Measurements from ENCODE around the gene CDH1.

CDH1 gene

GRCh38 chr16:68883685-68884084 lies 146.6 kb downstream of the CDH1 start:
- TF ChIP-seq ZFX (IDR thresholded peaks at IDR 0.05; ENCODE audit: borderline replicate concordance) = no peak
- TF ChIP-seq, protein P1, sequence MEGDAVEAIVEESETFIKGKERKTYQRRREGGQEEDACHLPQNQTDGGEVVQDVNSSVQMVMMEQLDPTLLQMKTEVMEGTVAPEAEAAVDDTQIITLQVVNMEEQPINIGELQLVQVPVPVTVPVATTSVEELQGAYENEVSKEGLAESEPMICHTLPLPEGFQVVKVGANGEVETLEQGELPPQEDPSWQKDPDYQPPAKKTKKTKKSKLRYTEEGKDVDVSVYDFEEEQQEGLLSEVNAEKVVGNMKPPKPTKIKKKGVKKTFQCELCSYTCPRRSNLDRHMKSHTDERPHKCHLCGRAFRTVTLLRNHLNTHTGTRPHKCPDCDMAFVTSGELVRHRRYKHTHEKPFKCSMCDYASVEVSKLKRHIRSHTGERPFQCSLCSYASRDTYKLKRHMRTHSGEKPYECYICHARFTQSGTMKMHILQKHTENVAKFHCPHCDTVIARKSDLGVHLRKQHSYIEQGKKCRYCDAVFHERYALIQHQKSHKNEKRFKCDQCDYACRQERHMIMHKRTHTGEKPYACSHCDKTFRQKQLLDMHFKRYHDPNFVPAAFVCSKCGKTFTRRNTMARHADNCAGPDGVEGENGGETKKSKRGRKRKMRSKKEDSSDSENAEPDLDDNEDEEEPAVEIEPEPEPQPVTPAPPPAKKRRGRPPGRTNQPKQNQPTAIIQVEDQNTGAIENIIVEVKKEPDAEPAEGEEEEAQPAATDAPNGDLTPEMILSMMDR (IDR thresholded peaks at IDR 0.05) = no peak
- no peak overlapping the region for H3K27ac ChIP-seq

DNA sequence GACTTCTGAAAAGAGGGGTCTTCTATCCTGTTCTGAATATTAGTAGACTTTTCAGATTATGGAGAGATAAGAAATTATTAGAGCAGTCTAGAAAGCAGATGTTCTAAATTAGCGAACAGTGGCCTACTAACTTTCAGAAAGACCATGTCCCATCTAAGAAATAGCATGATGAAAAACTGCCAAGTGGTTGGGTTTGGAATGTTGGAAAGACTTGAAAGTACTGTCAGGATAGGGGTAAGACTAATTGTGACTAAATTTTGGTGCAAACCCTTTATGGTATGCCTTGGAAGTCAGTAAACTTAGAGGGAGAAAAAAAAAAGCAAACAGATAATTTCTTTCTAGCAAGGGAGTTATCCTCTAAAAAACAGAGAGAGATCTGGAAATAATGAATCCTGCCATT lies 147.3 kb downstream of the CDH1 start:
- TF ChIP-seq, protein P1 (IDR thresholded peaks at IDR 0.05) = no peak
- TF ChIP-seq ZFX (IDR thresholded peaks at IDR 0.05; ENCODE audit: borderline replicate concordance) = no peak
- H3K27ac ChIP-seq = 0 out of 2 replicates have a peak overlapping the region, but pooled peaks have one; percentile 7
